Transverse colon (tissue), 4 donors: ENCODE data around the gene TMEM92.
"Not testable (repeated sequence)": the region's sequence is repeated elsewhere in the genome, so short reads cannot be mapped to it uniquely, and the experiment has no call there.

Experiments used
- POLR2AphosphoS5 ChIP-seq, 3 donors: sonication (generic); formaldehyde crosslinking; IDR thresholded peaks; one replicate each; pipeline ENCODE4 v1.6.1; 2016; ENCODE audit warnings: antibody characterized with exemption in 3 of 3
- TF ChIP-seq, protein P1 (sequence below), 5 experiments: fragments of 200-600 bp in 3 of 5; fragments of 450-650 bp in 2 of 5; sonication (generic) in 3 of 5; IDR thresholded peaks; 1 replicate in 2 of 5; 2 replicates in 3 of 5; pipeline ENCODE4 v1.5.1; 2016 to 2017; ENCODE audit warnings: antibody characterized with exemption in 5 of 5, inconsistent platforms in 3 of 5, mild to moderate bottlenecking in 2 of 5, moderate library complexity in 1 of 5

DNA sequence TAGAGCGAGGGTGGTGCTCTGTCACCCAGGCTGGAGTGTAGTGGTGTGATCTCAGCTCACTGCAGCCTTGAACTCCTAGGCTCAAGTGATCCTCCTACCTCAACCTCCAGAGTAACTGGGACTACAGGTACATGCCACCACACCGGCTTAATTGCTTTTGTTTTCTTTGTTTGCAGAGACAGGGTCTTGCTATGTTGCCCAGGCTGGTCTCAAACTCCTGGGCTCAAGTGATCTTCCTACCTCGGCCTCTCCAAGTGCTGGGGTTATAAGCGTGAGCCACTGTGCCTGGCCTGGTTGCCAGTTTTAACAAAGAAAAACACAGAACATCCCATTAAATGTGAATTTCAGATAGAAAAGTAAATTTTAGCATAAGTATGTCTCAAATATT lies 2.9 kb upstream of the TMEM92 start:
- TF ChIP-seq, protein P1, sequence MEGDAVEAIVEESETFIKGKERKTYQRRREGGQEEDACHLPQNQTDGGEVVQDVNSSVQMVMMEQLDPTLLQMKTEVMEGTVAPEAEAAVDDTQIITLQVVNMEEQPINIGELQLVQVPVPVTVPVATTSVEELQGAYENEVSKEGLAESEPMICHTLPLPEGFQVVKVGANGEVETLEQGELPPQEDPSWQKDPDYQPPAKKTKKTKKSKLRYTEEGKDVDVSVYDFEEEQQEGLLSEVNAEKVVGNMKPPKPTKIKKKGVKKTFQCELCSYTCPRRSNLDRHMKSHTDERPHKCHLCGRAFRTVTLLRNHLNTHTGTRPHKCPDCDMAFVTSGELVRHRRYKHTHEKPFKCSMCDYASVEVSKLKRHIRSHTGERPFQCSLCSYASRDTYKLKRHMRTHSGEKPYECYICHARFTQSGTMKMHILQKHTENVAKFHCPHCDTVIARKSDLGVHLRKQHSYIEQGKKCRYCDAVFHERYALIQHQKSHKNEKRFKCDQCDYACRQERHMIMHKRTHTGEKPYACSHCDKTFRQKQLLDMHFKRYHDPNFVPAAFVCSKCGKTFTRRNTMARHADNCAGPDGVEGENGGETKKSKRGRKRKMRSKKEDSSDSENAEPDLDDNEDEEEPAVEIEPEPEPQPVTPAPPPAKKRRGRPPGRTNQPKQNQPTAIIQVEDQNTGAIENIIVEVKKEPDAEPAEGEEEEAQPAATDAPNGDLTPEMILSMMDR (IDR thresholded peaks at IDR 0.05): not testable (repeated sequence)
- TF ChIP-seq POLR2AphosphoS5 (IDR thresholded peaks at IDR 0.05): not testable (repeated sequence)
